CD4-positive, alpha-beta memory T cell (primary cell): ENCODE measurements around the gene TPP2. TPM values are rescaled to one million over a fixed set of nuclear protein-coding genes. Genes with fewer than 3 reads are reported as not detected.

ENCODE experiments used
- CTCF ChIA-PET: fragments of 350-600 bp; sonication (Branson Sonifier 250); formaldehyde crosslinking; loops from one replicate; lab custom pipeline; 2021; ENCODE audit warnings: inconsistent platforms; ENCODE audit not compliant: partially characterized antibody; lab: Charles Lee
- POLR2A ChIA-PET: fragments of 350-600 bp; sonication (Branson Sonifier 250); formaldehyde crosslinking; loops from one replicate; lab custom pipeline; 2021; ENCODE audit not compliant: partially characterized antibody; lab: Charles Lee
- DNase-seq, 5 donors: peaks; one replicate each; pipeline versions ENCODE4 v3.0.0 to v3.0.0-alpha.2; 2020 to 2022; ENCODE audit warnings: mixed read lengths in 1 of 5
- H3K27ac ChIP-seq: one replicate; pipeline ENCODE4 v1.7.0; 2013; ENCODE audit warnings: low read depth, low read length
- H3K27me3 ChIP-seq: 2 replicates; pipeline ENCODE4 v1.7.0; 2013; ENCODE audit warnings: mild to moderate bottlenecking, low read length, moderate library complexity; ENCODE audit not compliant: insufficient read depth
- H3K36me3 ChIP-seq: 2 replicates; pipeline ENCODE4 v1.7.0; 2013; ENCODE audit warnings: mild to moderate bottlenecking, low read length, moderate library complexity; ENCODE audit not compliant: insufficient read depth
- H3K4me1 ChIP-seq: 2 replicates; pipeline ENCODE4 v1.7.0; 2013; ENCODE audit warnings: mild to moderate bottlenecking, low read length, moderate library complexity; ENCODE audit not compliant: insufficient read depth
- H3K4me3 ChIP-seq, 2 donors: one replicate each; pipeline ENCODE4 v1.7.0; 2013; ENCODE audit warnings: low read length in 2 of 2, mild to moderate bottlenecking in 1 of 2
- H3K9me3 ChIP-seq, 2 donors: one replicate each; pipeline ENCODE4 v1.7.0; 2013; ENCODE audit warnings: low read length in 2 of 2, control low read depth in 1 of 2; ENCODE audit not compliant: control insufficient read depth in 1 of 2
- H3K27ac Mint-ChIP-seq, 7 donors: one replicate each; pipeline ENCODE4 v1.8.0; 2020 to 2021; ENCODE audit warnings: mixed read lengths in 7 of 7, mild to moderate bottlenecking in 6 of 7, inconsistent platforms in 3 of 7, moderate library complexity in 3 of 7
- H3K27me3 Mint-ChIP-seq, 2 donors: one replicate each; pipeline ENCODE4 v1.8.0; 2020 to 2021; ENCODE audit warnings: mixed read lengths in 2 of 2
- H3K36me3 Mint-ChIP-seq, 2 donors: one replicate each; pipeline ENCODE4 v1.8.0; 2020 to 2021; ENCODE audit warnings: mixed read lengths in 2 of 2, inconsistent platforms in 1 of 2, mild to moderate bottlenecking in 1 of 2
- H3K4me1 Mint-ChIP-seq, 4 donors: one replicate each; pipeline ENCODE4 v1.8.0; 2020 to 2021; ENCODE audit warnings: mixed read lengths in 4 of 4, mild to moderate bottlenecking in 1 of 4
- H3K4me3 Mint-ChIP-seq, 8 donors: one replicate each; pipeline ENCODE4 v1.8.0; 2020 to 2021; ENCODE audit warnings: mixed read lengths in 8 of 8, mild to moderate bottlenecking in 7 of 8, moderate library complexity in 6 of 8, inconsistent platforms in 3 of 8
- H3K9me3 Mint-ChIP-seq, 8 donors: one replicate each; pipeline ENCODE4 v1.8.0; 2020 to 2021; ENCODE audit warnings: mixed read lengths in 8 of 8, mild to moderate bottlenecking in 5 of 8, inconsistent platforms in 3 of 8, moderate library complexity in 1 of 8
- intact Hi-C: fragments of 100-400 bp; cut with micrococcal nuclease; formaldehyde crosslinking; loops from one replicate; pipeline ENCODE4 v1.15.1; 2023
- polyA plus RNA-seq, 2 donors: library from polyadenylated mRNA; unstranded; fragments of 300-500 nt; fragmentation: Illumina TruSeq; gene quantifications; one replicate each; pipeline ENCODE4 v1.2.3, GENCODE V29; 2021
- total RNA-seq, 2 experiments: library from RNA; stranded (reverse); gene quantifications; one replicate each; pipeline ENCODE4 v1.2.3, GENCODE V29; 2021

TPP2 gene
- total and polyA plus RNA-seq, 4 experiments from 2014 or later, result 42.8 to 117 (median 87.2) TPM

DNA sequence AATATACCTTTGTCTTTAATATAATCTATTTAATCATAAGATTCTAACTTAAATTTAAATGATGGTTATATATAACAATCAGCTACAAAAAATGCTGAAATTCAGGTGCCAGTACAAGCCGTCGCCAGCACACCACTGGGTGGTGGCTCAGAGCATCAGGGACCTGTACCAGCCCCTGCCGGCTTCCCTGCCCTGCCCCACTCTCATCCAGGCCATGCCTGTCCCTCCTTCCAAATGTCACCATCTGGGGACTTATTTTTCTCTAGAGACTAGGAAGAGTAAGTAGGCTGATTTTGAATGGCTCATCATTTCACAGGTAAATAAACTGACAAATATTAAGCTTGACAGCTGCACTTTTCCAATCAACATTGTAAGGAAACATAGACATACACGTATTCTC is 96.5 kb downstream of the TPP2 start:
- POLR2A ChIA-PET, result no interaction called here
- Mint-ChIP-seq H3K9me3 (peaks cover 0 to 7% (median under 1%) of the 10 kb centered on the region in 8 donors), H3K27ac (no peak overlapping the region), H3K27me3 (peaks cover 23 to 26% of the 10 kb centered on the region in 2 donors), H3K4me3 (no peak overlapping the region), H3K4me1 (no peaks in the 10 kb centered on the region), H3K36me3 (peaks cover 0 to under 1% of the 10 kb centered on the region in 2 donors)
- no peak for DNase-seq
- CTCF ChIA-PET, result no interaction called here
- intact Hi-C loops, result no loop called here
- Histone ChIP-seq H3K4me1 (no peaks in the 10 kb centered on the region), H3K36me3 (no peaks in the 10 kb centered on the region), H3K9me3 (no peaks in the 10 kb centered on the region), H3K27me3 (peaks cover 4% of the 10 kb centered on the region), H3K27ac (no peak overlapping the region), H3K4me3 (no peak overlapping the region)

GRCh38 chr13:102693776-102694175 is 97.0 kb downstream of the TPP2 start:
- no peaks in the 10 kb centered on the region for H3K4me1 Mint-ChIP-seq
- H3K9me3 Mint-ChIP-seq, result peaks cover 0 to 12% (median 6%) of the 10 kb centered on the region in 8 donors
- H3K27ac ChIP-seq, result no peak overlapping the region
- peaks cover 23 to 26% of the 10 kb centered on the region in 2 donors for H3K27me3 Mint-ChIP-seq
- ChIA-PET POLR2A (no interaction called here), CTCF (no interaction called here)
- no peak overlapping the region for H3K4me3 Mint-ChIP-seq
- peaks cover 4% of the 10 kb centered on the region for H3K27me3 ChIP-seq
- H3K36me3 Mint-ChIP-seq, result peaks cover 0 to 4% of the 10 kb centered on the region in 2 donors
- DNase-seq, result no peak
- H3K36me3 ChIP-seq, result no peaks in the 10 kb centered on the region
- H3K4me1 ChIP-seq, result no peaks in the 10 kb centered on the region
- H3K9me3 ChIP-seq, result no peaks in the 10 kb centered on the region
- intact Hi-C loops, result no loop called here
- H3K27ac Mint-ChIP-seq, result no peak overlapping the region
- no peak overlapping the region for H3K4me3 ChIP-seq

GRCh38 chr13:102694937-102695336 is 98.2 kb downstream of the TPP2 start, which contains the start of gene METTL21C:
Gene METTL21C, minus strand, starts transcription at chr13:102695044. Its CDS starts 546 bp downstream, at chr13:102694498.
- H3K4me3 Mint-ChIP-seq, result no peak within 1 kb of the TSS

GRCh38 chr13:102696465-102696864 is 99.7 kb downstream of the TPP2 start:
- H3K27me3 ChIP-seq, result peaks cover 4% of the 10 kb centered on the region
- CTCF ChIA-PET, result no interaction called here
- no peak overlapping the region for H3K4me3 Mint-ChIP-seq
- intact Hi-C loops, result no loop called here
- H3K9me3 Mint-ChIP-seq, result peaks cover 0 to 19% (median 8%) of the 10 kb centered on the region in 8 donors
- H3K27ac Mint-ChIP-seq, result no peak overlapping the region
- no peak for DNase-seq
- no peaks in the 10 kb centered on the region for H3K36me3 ChIP-seq
- peaks cover 19 to 28% of the 10 kb centered on the region in 2 donors for H3K27me3 Mint-ChIP-seq
- H3K9me3 ChIP-seq, result no peaks in the 10 kb centered on the region
- H3K4me3 ChIP-seq, result no peak overlapping the region
- POLR2A ChIA-PET, result no interaction called here
- no peaks in the 10 kb centered on the region for H3K4me1 ChIP-seq
- H3K27ac ChIP-seq, result no peak overlapping the region
- no peaks in the 10 kb centered on the region for H3K4me1 Mint-ChIP-seq
- H3K36me3 Mint-ChIP-seq, result peaks cover 0 to 4% of the 10 kb centered on the region in 2 donors

More at GRCh38 chr13:102694937-102695336, 98.2 kb downstream of the TPP2 start, which contains the start of gene METTL21C:
- CTCF ChIA-PET, result no interaction called here
- Mint-ChIP-seq H3K4me1 (no peaks in the 10 kb centered on the region), H3K36me3 (peaks cover 0 to 4% of the 10 kb centered on the region in 2 donors), H3K9me3 (peaks cover 0 to 19% (median 8%) of the 10 kb centered on the region in 8 donors), H3K27ac (peak within 1 kb of the TSS in 1 of 7 donors; percentile 31), H3K27me3 (peaks cover 23 to 28% of the 10 kb centered on the region in 2 donors)
- no peaks in the 10 kb centered on the region for H3K36me3 ChIP-seq
- DNase-seq, result no peak
- no peaks in the 10 kb centered on the region for H3K9me3 ChIP-seq
- intact Hi-C loops, result no loop called here
- H3K4me1 ChIP-seq, result no peaks in the 10 kb centered on the region
- no peak within 1 kb of the TSS for H3K27ac ChIP-seq
- POLR2A ChIA-PET, result no interaction called here
- no peak within 1 kb of the TSS for H3K4me3 ChIP-seq
- peaks cover 4% of the 10 kb centered on the region for H3K27me3 ChIP-seq

DNA sequence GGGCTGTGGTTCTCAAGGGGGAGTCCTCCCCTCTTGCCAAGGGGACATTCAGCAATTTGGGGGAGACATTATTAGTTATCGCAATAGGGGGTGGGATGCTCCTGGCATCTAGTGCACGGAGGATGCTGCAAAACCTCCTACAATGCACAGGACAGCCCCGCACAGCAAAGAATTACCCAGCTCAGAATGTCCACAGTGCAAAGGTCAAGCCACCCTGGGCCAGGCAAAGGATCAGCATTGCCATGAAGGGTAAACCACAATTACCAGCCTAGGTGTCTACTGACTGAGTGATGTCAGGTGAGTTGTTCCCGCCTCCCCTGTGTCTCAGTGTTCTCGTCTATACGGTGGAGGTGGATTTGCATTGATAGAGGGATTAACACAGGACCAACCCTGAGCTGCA is 100.5 kb downstream of the TPP2 start:
- no peaks in the 10 kb centered on the region for H3K27me3 ChIP-seq
- Mint-ChIP-seq H3K9me3 (peaks cover 0 to 19% (median 8%) of the 10 kb centered on the region in 8 donors), H3K4me1 (no peaks in the 10 kb centered on the region), H3K27me3 (peaks cover 18 to 28% of the 10 kb centered on the region in 2 donors), H3K4me3 (no peak overlapping the region), H3K27ac (no peak overlapping the region), H3K36me3 (peaks cover 0 to 4% of the 10 kb centered on the region in 2 donors)
- H3K27ac ChIP-seq, result no peak overlapping the region
- intact Hi-C loops, result no loop called here
- no peaks in the 10 kb centered on the region for H3K4me1 ChIP-seq
- CTCF ChIA-PET, result no interaction called here
- DNase-seq, result no peak
- no peaks in the 10 kb centered on the region for H3K36me3 ChIP-seq
- no peak overlapping the region for H3K4me3 ChIP-seq
- POLR2A ChIA-PET, result interaction anchor here (1.6 kb wide), 1 partner anchor 8 kb away, joined by 4 read pairs; no protein-coding TSS in a partner anchor
- no peaks in the 10 kb centered on the region for H3K9me3 ChIP-seq

GRCh38 chr13:102697929-102698648 is 101.3 kb downstream of the TPP2 start:
- no peaks in the 10 kb centered on the region for H3K36me3 ChIP-seq
- intact Hi-C loops, result no loop called here
- no peaks in the 10 kb centered on the region for H3K27me3 ChIP-seq
- H3K9me3 ChIP-seq, result no peaks in the 10 kb centered on the region
- Mint-ChIP-seq H3K36me3 (peaks cover 0 to 4% of the 10 kb centered on the region in 2 donors), H3K4me3 (no peak overlapping the region), H3K27me3 (peaks cover 13 to 23% of the 10 kb centered on the region in 2 donors), H3K27ac (no peak overlapping the region), H3K4me1 (no peaks in the 10 kb centered on the region), H3K9me3 (peaks cover 0 to 19% (median 8%) of the 10 kb centered on the region in 8 donors)
- CTCF ChIA-PET, result no interaction called here
- no peak for DNase-seq
- no peaks in the 10 kb centered on the region for H3K4me1 ChIP-seq
- POLR2A ChIA-PET, result interaction anchor here (1.6 kb wide), 1 partner anchor 9 kb away, joined by 4 read pairs; no protein-coding TSS in a partner anchor
- H3K4me3 ChIP-seq, result no peak overlapping the region
- no peak overlapping the region for H3K27ac ChIP-seq

DNA sequence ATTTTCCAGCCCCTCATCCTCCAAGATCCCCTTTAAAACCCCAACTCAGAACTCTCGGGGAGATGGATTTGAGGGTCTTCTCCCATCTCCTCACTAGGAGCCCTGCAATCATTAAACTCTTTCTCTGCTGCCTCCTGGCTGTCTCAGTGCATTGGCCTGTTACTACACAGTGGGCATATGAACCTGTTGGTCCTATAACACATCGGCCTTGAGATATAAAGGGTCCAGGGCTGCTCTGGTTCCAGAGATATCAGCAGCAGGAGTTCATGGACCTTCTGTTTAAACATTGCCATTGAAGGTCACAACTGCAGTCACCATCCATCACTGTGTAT is 101.8 kb downstream of the TPP2 start:
- H3K27me3 Mint-ChIP-seq, result peaks cover 13 to 21% of the 10 kb centered on the region in 2 donors
- Histone ChIP-seq H3K27ac (no peak overlapping the region), H3K4me3 (no peak overlapping the region), H3K9me3 (no peaks in the 10 kb centered on the region), H3K4me1 (no peaks in the 10 kb centered on the region), H3K36me3 (no peaks in the 10 kb centered on the region), H3K27me3 (no peaks in the 10 kb centered on the region)
- H3K36me3 Mint-ChIP-seq, result peaks cover 0 to 4% of the 10 kb centered on the region in 2 donors
- H3K4me3 Mint-ChIP-seq, result no peak overlapping the region
- no peaks in the 10 kb centered on the region for H3K4me1 Mint-ChIP-seq
- no peak overlapping the region for H3K27ac Mint-ChIP-seq
- intact Hi-C loops, result no loop called here
- DNase-seq, result no peak
- CTCF ChIA-PET, result no interaction called here
- peaks cover 0 to 19% (median 8%) of the 10 kb centered on the region in 8 donors for H3K9me3 Mint-ChIP-seq
- POLR2A ChIA-PET, result no interaction called here
